ENCODE measurements around the gene DHDH. TPM values are rescaled to one million over a fixed set of nuclear protein-coding genes. Genes with fewer than 3 reads are reported as not detected.

DHDH gene
- total and polyA plus RNA-seq, 2 of the 13 experiments (the other 11 are each of a cell fraction or from before 2014, with no cell fraction given), result 0.13 to 0.91 TPM

- no peak; the same call in 1 of the 2 replicates for TF ChIP-seq ZSCAN5A (CRISPR knock-in tag; IDR thresholded peaks at IDR 0.05; ENCODE audit: borderline replicate concordance)
- TF ChIP-seq MATR3 (CRISPR knock-in tag; IDR thresholded peaks at IDR 0.05), result no peak
- TF ChIP-seq TMF1 (CRISPR knock-in tag; IDR thresholded peaks at IDR 0.05; ENCODE audit: low read depth), result peak; percentile 28; the same call in 1 of the 2 replicates
- no peak for TF ChIP-seq HHEX (CRISPR knock-in tag; IDR thresholded peaks at IDR 0.05)
- TF ChIP-seq SIX1 (CRISPR knock-in tag; IDR thresholded peaks at IDR 0.05; ENCODE audit: borderline replicate concordance), result no peak
- no peak for TF ChIP-seq ATF3 (CRISPR knock-in tag; IDR thresholded peaks at IDR 0.05)
- no peak for TF ChIP-seq TCF7 (IDR thresholded peaks at IDR 0.05; ENCODE audit: low read depth)
- peak; percentile 28 for TF ChIP-seq ISL2 (CRISPR knock-in tag; IDR thresholded peaks at IDR 0.05)
- TF ChIP-seq ZNF709 (CRISPR knock-in tag; IDR thresholded peaks at IDR 0.05), result 0 out of 2 replicates have a peak, but pooled peaks have one; percentile 25
- no peak for TF ChIP-seq ATF6 (CRISPR knock-in tag; conservative IDR thresholded peaks at IDR 0.05)
- peak; percentile 100 for TF ChIP-seq RAD51 (IDR thresholded peaks at IDR 0.05; ENCODE audit: borderline replicate concordance)
- peak; percentile 60 for TF ChIP-seq NFYB (CRISPR knock-in tag; IDR thresholded peaks at IDR 0.05)
- peak; percentile 37 for TF ChIP-seq ELF3 (CRISPR knock-in tag; IDR thresholded peaks at IDR 0.05)
- TF ChIP-seq GABPB1 (CRISPR knock-in tag; IDR thresholded peaks at IDR 0.05), result peak; percentile 76
- TF ChIP-seq ZNF607 (CRISPR knock-in tag; IDR thresholded peaks at IDR 0.05; ENCODE audit: borderline replicate concordance), result peak; percentile 91; the same call in 1 of the 2 replicates
- peak; percentile 52; the same call in 1 of the 2 replicates for TF ChIP-seq ZNF431 (CRISPR knock-in tag; IDR thresholded peaks at IDR 0.05; ENCODE audit: borderline replicate concordance, low read depth)
- peak; percentile 13; the same call in 1 of the 2 replicates for TF ChIP-seq ZFX (CRISPR knock-in tag; IDR thresholded peaks at IDR 0.05; ENCODE audit: low read depth)
- TF ChIP-seq RXRB (CRISPR knock-in tag; IDR thresholded peaks at IDR 0.05; ENCODE audit: borderline replicate concordance), result peak; percentile 61; the same call in 1 of the 2 replicates
- no peak for TF ChIP-seq SP5 (CRISPR knock-in tag; IDR thresholded peaks at IDR 0.05; ENCODE audit: borderline replicate concordance, low read depth)
- TF ChIP-seq ZNF432 (CRISPR knock-in tag; IDR thresholded peaks at IDR 0.05; ENCODE audit: borderline replicate concordance), result no peak
- no peak; the same call in 1 of the 2 replicates for TF ChIP-seq ZNF564 (CRISPR knock-in tag; IDR thresholded peaks at IDR 0.05)
- peak; percentile 71 for TF ChIP-seq TEAD3 (CRISPR knock-in tag; optimal IDR thresholded peaks at IDR 0.05; ENCODE audit: borderline replicate concordance)
- TF ChIP-seq CCAR2 (optimal IDR thresholded peaks at IDR 0.05; ENCODE audit: low read depth, low read length), result no peak
- no peak for TF ChIP-seq NR2F2 (IDR thresholded peaks at IDR 0.05; ENCODE audit: borderline replicate concordance, low read depth)
- peak; percentile 6 for TF ChIP-seq SKI (IDR thresholded peaks at IDR 0.05; ENCODE audit: partially characterized antibody)
- peak; percentile 64 for TF ChIP-seq FOXA3 (CRISPR knock-in tag; IDR thresholded peaks at IDR 0.05)
- TF ChIP-seq CREB1 (IDR thresholded peaks at IDR 0.05), result peak; percentile 75
- TF ChIP-seq CREB1 (CRISPR knock-in tag; IDR thresholded peaks at IDR 0.05), result no peak
- 0 out of 2 replicates have a peak, but pooled peaks have one; percentile 13 for TF ChIP-seq ZBTB21 (CRISPR knock-in tag; IDR thresholded peaks at IDR 0.05)
- TF ChIP-seq MXD4 (CRISPR knock-in tag; IDR thresholded peaks at IDR 0.05), result peak; percentile 78; the same call in 1 of the 2 replicates
- TF ChIP-seq ZNF205 (CRISPR knock-in tag; IDR thresholded peaks at IDR 0.05), result no peak; the same call in 1 of the 2 replicates
Measured at GRCh38 chr19:48954595-48955307, 21.3 kb downstream of the DHDH start, which contains the start of gene BAX (continued).
